Thyroid gland (tissue), 4 donors: ENCODE results near the gene ERI2.

Experiments
- POLR2A ChIP-seq, 2 donors: fragments of 450-650 bp; IDR thresholded peaks; one replicate each; pipeline ENCODE4 v1.6.1; 2017; ENCODE audit warnings: antibody characterized with exemption in 2 of 2, mild to moderate bottlenecking in 2 of 2, moderate library complexity in 1 of 2
- TF ChIP-seq, protein P1 (sequence below), 6 experiments: fragments of 200-600 bp in 3 of 6; fragments of 450-650 bp in 3 of 6; sonication (generic) in 3 of 6; IDR thresholded peaks; one replicate each; pipeline ENCODE4 v1.5.1; 2016 to 2019; ENCODE audit warnings: antibody characterized with exemption in 6 of 6, mild to moderate bottlenecking in 2 of 6, inconsistent platforms in 1 of 6, moderate library complexity in 1 of 6

DNA sequence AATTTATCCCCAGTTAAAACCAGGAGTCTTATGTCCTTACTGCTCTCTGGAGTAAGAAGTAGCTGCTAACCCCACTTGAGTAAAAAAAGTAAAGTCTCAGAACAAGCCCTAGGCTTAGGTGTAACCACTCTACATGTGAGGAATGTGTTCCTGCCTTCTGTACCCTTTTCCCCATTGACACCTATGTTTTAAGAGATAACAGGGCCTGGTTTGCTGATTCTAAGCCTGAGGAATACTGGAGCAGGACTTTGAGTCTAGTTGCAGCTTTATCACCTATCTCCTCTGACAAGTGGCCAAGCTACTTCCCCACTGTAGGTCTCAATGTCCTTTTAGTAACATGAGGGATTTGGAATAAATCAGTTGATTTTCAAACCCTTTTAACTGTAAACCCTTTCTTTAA lies 40.3 kb upstream of the ERI2 start:
- no peak for TF ChIP-seq POLR2A (IDR thresholded peaks at IDR 0.05)
- TF ChIP-seq, protein P1, sequence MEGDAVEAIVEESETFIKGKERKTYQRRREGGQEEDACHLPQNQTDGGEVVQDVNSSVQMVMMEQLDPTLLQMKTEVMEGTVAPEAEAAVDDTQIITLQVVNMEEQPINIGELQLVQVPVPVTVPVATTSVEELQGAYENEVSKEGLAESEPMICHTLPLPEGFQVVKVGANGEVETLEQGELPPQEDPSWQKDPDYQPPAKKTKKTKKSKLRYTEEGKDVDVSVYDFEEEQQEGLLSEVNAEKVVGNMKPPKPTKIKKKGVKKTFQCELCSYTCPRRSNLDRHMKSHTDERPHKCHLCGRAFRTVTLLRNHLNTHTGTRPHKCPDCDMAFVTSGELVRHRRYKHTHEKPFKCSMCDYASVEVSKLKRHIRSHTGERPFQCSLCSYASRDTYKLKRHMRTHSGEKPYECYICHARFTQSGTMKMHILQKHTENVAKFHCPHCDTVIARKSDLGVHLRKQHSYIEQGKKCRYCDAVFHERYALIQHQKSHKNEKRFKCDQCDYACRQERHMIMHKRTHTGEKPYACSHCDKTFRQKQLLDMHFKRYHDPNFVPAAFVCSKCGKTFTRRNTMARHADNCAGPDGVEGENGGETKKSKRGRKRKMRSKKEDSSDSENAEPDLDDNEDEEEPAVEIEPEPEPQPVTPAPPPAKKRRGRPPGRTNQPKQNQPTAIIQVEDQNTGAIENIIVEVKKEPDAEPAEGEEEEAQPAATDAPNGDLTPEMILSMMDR (IDR thresholded peaks at IDR 0.05), result no peak
